ENCODE data around the gene ARHGAP32.
"Not testable (repeated sequence)": the region's sequence is repeated elsewhere in the genome, so short reads cannot be mapped to it uniquely, and the experiment has no call there.

ARHGAP32 gene

GRCh38 chr11:128926437-128927107 lies 265.6 kb downstream of the ARHGAP32 start:
- DNase-seq (ENCODE audit: low read depth) = no peak
- no peak for TF ChIP-seq CTCF (IDR thresholded peaks at IDR 0.05; ENCODE audit: insufficient read depth, low read depth, low read length, missing control alignments)
- H3K4me3 ChIP-seq (ENCODE audit: low read length) = no peak overlapping the region

- no peak for TF ChIP-seq CTCF (IDR thresholded peaks at IDR 0.05; ENCODE audit: insufficient read depth, low read depth, low read length, missing control alignments)
- no peak for DNase-seq (ENCODE audit: low read depth)
- no peak overlapping the region for H3K4me3 ChIP-seq (ENCODE audit: low read length)
Measured at GRCh38 chr11:128926000-128926399, 266.1 kb downstream of the ARHGAP32 start.

- TF ChIP-seq CTCF (IDR thresholded peaks at IDR 0.05; ENCODE audit: insufficient read depth, low read depth, low read length, missing control alignments) = no peak
- no peak overlapping the region for H3K4me3 ChIP-seq (ENCODE audit: low read length)
- no peak for DNase-seq (ENCODE audit: low read depth)
Measured at GRCh38 chr11:128925250-128925600, 266.9 kb downstream of the ARHGAP32 start.

GRCh38 chr11:128924510-128925249 lies 267.4 kb downstream of the ARHGAP32 start:
- no peak overlapping the region for H3K4me3 ChIP-seq (ENCODE audit: low read length)
- no peak for TF ChIP-seq CTCF (IDR thresholded peaks at IDR 0.05; ENCODE audit: insufficient read depth, low read depth, low read length, missing control alignments)
- DNase-seq (ENCODE audit: low read depth) = no peak

GRCh38 chr11:128924104-128924503 lies 268.0 kb downstream of the ARHGAP32 start:
- no peak for TF ChIP-seq CTCF (IDR thresholded peaks at IDR 0.05; ENCODE audit: insufficient read depth, low read depth, low read length, missing control alignments)
- no peak for DNase-seq (ENCODE audit: low read depth)
- H3K4me3 ChIP-seq (ENCODE audit: low read length) = no peak overlapping the region

- no peak for TF ChIP-seq CTCF (IDR thresholded peaks at IDR 0.05; ENCODE audit: insufficient read depth, low read depth, low read length, missing control alignments)
- DNase-seq (ENCODE audit: low read depth) = no peak
- H3K4me3 ChIP-seq (ENCODE audit: low read length) = no peak overlapping the region
Measured at GRCh38 chr11:128921793-128922192, 270.3 kb downstream of the ARHGAP32 start.

GRCh38 chr11:128920666-128921065 lies 271.5 kb downstream of the ARHGAP32 start:
- no peak overlapping the region for H3K4me3 ChIP-seq (ENCODE audit: low read length)
- DNase-seq (ENCODE audit: low read depth) = no peak
- TF ChIP-seq CTCF (IDR thresholded peaks at IDR 0.05; ENCODE audit: insufficient read depth, low read depth, low read length, missing control alignments) = no peak

- DNase-seq (ENCODE audit: low read depth); H3K4me3 ChIP-seq (ENCODE audit: low read length): not testable (repeated sequence)
Measured at GRCh38 chr11:128919635-128920034, 272.5 kb downstream of the ARHGAP32 start.
